Type B pancreatic cell (in vitro differentiated cells): ENCODE data around the gene PLCL1. TPM values are rescaled to one million over a fixed set of nuclear protein-coding genes. Genes with fewer than 3 reads are reported as not detected.

Source experiments
- DNase-seq: peaks from one replicate; pipeline ENCODE4 v3.0.0; 2021; ENCODE audit warnings: mixed read lengths; ENCODE audit not compliant: unreplicated experiment; ENCODE audit errors: extremely low spot score
- H3K27ac Mint-ChIP-seq: 2 replicates; pipeline ENCODE4 v1.8.0; 2021; ENCODE audit warnings: mild to moderate bottlenecking, mixed read lengths
- H3K27me3 Mint-ChIP-seq: 2 replicates; pipeline ENCODE4 v1.8.0; 2021; ENCODE audit warnings: mixed read lengths
- H3K36me3 Mint-ChIP-seq: 2 replicates; pipeline ENCODE4 v1.8.0; 2021; ENCODE audit warnings: mixed read lengths
- H3K4me1 Mint-ChIP-seq: one replicate; pipeline ENCODE4 v1.8.0; 2021; ENCODE audit warnings: mixed read lengths; ENCODE audit not compliant: unreplicated experiment
- H3K4me3 Mint-ChIP-seq: 2 replicates; pipeline ENCODE4 v1.8.0; 2021; ENCODE audit warnings: mild to moderate bottlenecking, mixed read lengths
- H3K9me3 Mint-ChIP-seq: 2 replicates; pipeline ENCODE4 v1.8.0; 2021; ENCODE audit warnings: mixed read lengths
- total RNA-seq: library from RNA; stranded (reverse); gene quantifications from 2 replicates; pipeline ENCODE4 v1.2.1, GENCODE V29; 2021; ENCODE audit warnings: low replicate concordance
- TF ChIP-seq, protein P1 (sequence below): fragments of 200-600 bp; sonication (generic); conservative IDR thresholded peaks from 2 replicates; pipeline ENCODE4 v1.5.0; 2021; ENCODE audit warnings: antibody characterized with exemption, mild to moderate bottlenecking

Gene PLCL1
- total RNA-seq, 1 donor from 2014 or later = 4.4 TPM

- Mint-ChIP-seq H3K36me3 (no peaks in the 10 kb centered on the region), H3K4me3 (no peak overlapping the region), H3K4me1 (peaks cover 21% of the 10 kb centered on the region), H3K9me3 (no peaks in the 10 kb centered on the region), H3K27ac (no peak overlapping the region), H3K27me3 (peaks cover 4% of the 10 kb centered on the region)
- no peak for DNase-seq
- TF ChIP-seq, protein P1, sequence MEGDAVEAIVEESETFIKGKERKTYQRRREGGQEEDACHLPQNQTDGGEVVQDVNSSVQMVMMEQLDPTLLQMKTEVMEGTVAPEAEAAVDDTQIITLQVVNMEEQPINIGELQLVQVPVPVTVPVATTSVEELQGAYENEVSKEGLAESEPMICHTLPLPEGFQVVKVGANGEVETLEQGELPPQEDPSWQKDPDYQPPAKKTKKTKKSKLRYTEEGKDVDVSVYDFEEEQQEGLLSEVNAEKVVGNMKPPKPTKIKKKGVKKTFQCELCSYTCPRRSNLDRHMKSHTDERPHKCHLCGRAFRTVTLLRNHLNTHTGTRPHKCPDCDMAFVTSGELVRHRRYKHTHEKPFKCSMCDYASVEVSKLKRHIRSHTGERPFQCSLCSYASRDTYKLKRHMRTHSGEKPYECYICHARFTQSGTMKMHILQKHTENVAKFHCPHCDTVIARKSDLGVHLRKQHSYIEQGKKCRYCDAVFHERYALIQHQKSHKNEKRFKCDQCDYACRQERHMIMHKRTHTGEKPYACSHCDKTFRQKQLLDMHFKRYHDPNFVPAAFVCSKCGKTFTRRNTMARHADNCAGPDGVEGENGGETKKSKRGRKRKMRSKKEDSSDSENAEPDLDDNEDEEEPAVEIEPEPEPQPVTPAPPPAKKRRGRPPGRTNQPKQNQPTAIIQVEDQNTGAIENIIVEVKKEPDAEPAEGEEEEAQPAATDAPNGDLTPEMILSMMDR = no peak
Measured at GRCh38 chr2:197949224-197949623, 144.8 kb downstream of the PLCL1 start.

- TF ChIP-seq, protein P1 = no peak
- no peak overlapping the region for H3K4me3 Mint-ChIP-seq
- H3K27me3 Mint-ChIP-seq = peaks cover 4% of the 10 kb centered on the region
- H3K9me3 Mint-ChIP-seq = no peaks in the 10 kb centered on the region
- H3K36me3 Mint-ChIP-seq = no peaks in the 10 kb centered on the region
- H3K27ac Mint-ChIP-seq = no peak overlapping the region
- peaks cover 15% of the 10 kb centered on the region for H3K4me1 Mint-ChIP-seq
- no peak for DNase-seq
Measured at GRCh38 chr2:197950006-197950405, 145.6 kb downstream of the PLCL1 start.

GRCh38 chr2:197950724-197951123 is 146.3 kb downstream of the PLCL1 start:
- TF ChIP-seq, protein P1 = no peak
- H3K36me3 Mint-ChIP-seq = no peaks in the 10 kb centered on the region
- no peak overlapping the region for H3K4me3 Mint-ChIP-seq
- peaks cover 15% of the 10 kb centered on the region for H3K4me1 Mint-ChIP-seq
- H3K27me3 Mint-ChIP-seq = peaks cover 4% of the 10 kb centered on the region
- H3K27ac Mint-ChIP-seq = no peak overlapping the region
- DNase-seq = no peak
- no peaks in the 10 kb centered on the region for H3K9me3 Mint-ChIP-seq

DNA sequence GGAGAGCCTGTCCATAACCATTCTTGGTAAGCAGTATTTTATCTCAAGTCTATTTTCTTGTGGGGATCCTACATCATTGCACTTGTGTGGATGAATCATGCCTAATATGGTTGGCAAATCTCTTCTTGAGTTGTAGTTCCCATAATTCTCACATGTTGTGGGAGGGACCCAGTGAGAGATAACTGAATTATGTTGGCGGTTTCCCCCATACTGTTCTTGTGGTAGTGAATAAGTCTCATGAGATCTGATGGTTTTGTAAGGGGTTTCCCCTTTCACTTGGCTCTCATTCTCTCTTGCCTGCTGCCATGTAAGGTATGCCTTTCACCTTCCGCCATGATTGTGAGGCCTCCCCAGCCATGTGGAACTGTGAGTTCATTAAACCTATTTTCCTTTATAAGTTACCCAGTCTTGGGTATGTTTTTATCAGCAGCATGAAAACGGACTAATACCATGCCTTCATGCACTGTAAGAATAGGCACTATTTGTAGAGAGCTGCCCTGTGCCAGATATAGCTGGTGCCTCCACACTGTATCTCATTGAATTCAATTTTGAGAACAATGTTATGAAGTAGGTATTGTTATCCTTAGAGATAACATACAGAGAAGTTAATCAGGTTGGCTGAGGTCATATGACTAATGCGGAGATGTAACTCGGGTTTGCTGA is 148.3 kb downstream of the PLCL1 start:
- Mint-ChIP-seq H3K4me3 (no peak overlapping the region), H3K36me3 (no peaks in the 10 kb centered on the region), H3K27me3 (peaks cover 4% of the 10 kb centered on the region), H3K9me3 (no peaks in the 10 kb centered on the region), H3K4me1 (peaks cover 11% of the 10 kb centered on the region), H3K27ac (no peak overlapping the region)
- TF ChIP-seq, protein P1 = no peak
- DNase-seq = no peak

GRCh38 chr2:197954328-197954727 is 149.9 kb downstream of the PLCL1 start:
- H3K27me3 Mint-ChIP-seq = no peaks in the 10 kb centered on the region

More at GRCh38 chr2:197954328-197954727, 149.9 kb downstream of the PLCL1 start:
- H3K9me3 Mint-ChIP-seq = no peaks in the 10 kb centered on the region
- no peaks in the 10 kb centered on the region for H3K36me3 Mint-ChIP-seq
- no peak for DNase-seq
- TF ChIP-seq, protein P1 = no peak
- H3K27ac Mint-ChIP-seq = no peak overlapping the region
- peaks cover 7% of the 10 kb centered on the region for H3K4me1 Mint-ChIP-seq
- H3K4me3 Mint-ChIP-seq = no peak overlapping the region
